H1 (cell line): ENCODE results near the gene FAH. TPM values are rescaled to one million over a fixed set of nuclear protein-coding genes. Genes with fewer than 3 reads are reported as not detected.

Experiments used
- CTCF ChIA-PET: fragments of 300-600 bp; sonication (Branson Sonifier 250); formaldehyde crosslinking; loops from one replicate; lab custom pipeline; 2021; ENCODE audit not compliant: partially characterized antibody; lab: Charles Lee
- POLR2A ChIA-PET: fragments of 300-600 bp; sonication (Branson Sonifier 250); formaldehyde crosslinking; loops from one replicate; lab custom pipeline; 2021; ENCODE audit warnings: inconsistent platforms; ENCODE audit not compliant: partially characterized antibody; lab: Charles Lee
- DNase-seq, 2 experiments: peaks; one replicate each; pipeline versions ENCODE4 v3.0.0 to v3.0.0-alpha.2; 2010 to 2022; ENCODE audit warnings: low spot score in 2 of 2, low read depth in 1 of 2, mixed read lengths in 1 of 2
- FAIRE-seq: peaks from 2 replicates; lab custom pipeline; 2011; peaks lifted over from hg19 to GRCh38; lab: Jason Lieb, UNC
- H2AFZ ChIP-seq: 2 replicates; pipeline ENCODE4 v1.8.1; 2012; ENCODE audit warnings: low read length, inconsistent platforms
- H2AK5ac ChIP-seq: 2 replicates; pipeline ENCODE4 v1.6.1; 2013; ENCODE audit warnings: low read depth, low read length
- H2BK120ac ChIP-seq: replicated peaks from 2 replicates; pipeline ENCODE3; 2013; ENCODE audit warnings: low read depth, low read length, inconsistent platforms
- H2BK12ac ChIP-seq: 2 replicates; pipeline ENCODE4 v1.6.1; 2013; ENCODE audit warnings: low read depth, low read length
- H2BK15ac ChIP-seq: 2 replicates; pipeline ENCODE4 v1.6.1; 2013; ENCODE audit warnings: low read length
- H2BK20ac ChIP-seq: 2 replicates; pipeline ENCODE4 v1.6.1; 2013; ENCODE audit warnings: low read length
- H2BK5ac ChIP-seq: 2 replicates; pipeline ENCODE4 v1.6.1; 2013; ENCODE audit warnings: low read depth, low read length
- H3K14ac ChIP-seq: 2 replicates; pipeline ENCODE4 v1.6.1; 2013; ENCODE audit warnings: inconsistent platforms; ENCODE audit not compliant: insufficient read length
- H3K18ac ChIP-seq: 2 replicates; pipeline ENCODE4 v1.6.1; 2013; ENCODE audit warnings: low read length; ENCODE audit errors: extremely low read depth
- H3K23ac ChIP-seq: 2 replicates; pipeline ENCODE4 v1.6.1; 2013; ENCODE audit warnings: inconsistent platforms; ENCODE audit not compliant: insufficient read length
- H3K23me2 ChIP-seq: 2 replicates; pipeline ENCODE4 v1.6.1; 2013; ENCODE audit warnings: low read depth, low read length
- H3K27ac ChIP-seq: 2 replicates; pipeline ENCODE4 v1.6.1; 2011; ENCODE audit warnings: low read depth, low read length, inconsistent platforms
- H3K27me3 ChIP-seq, 4 experiments: replicated peaks in 1 of 4; 1 replicate in 1 of 4; 2 replicates in 3 of 4; pipeline versions ENCODE4 v1.6.1 to v1.8.1; 2011 to 2013; ENCODE audit warnings: low read length in 3 of 4, mild to moderate bottlenecking in 3 of 4, inconsistent platforms in 2 of 4, mixed read lengths in 2 of 4, moderate library complexity in 1 of 4; ENCODE audit not compliant: control insufficient read depth in 3 of 4, insufficient read depth in 3 of 4; ENCODE audit errors: extremely low read depth in 1 of 4
- H3K36me3 ChIP-seq, 4 experiments: 2 replicates each; pipeline versions ENCODE4 v1.6.1 to v1.8.1; 2011 to 2013; ENCODE audit warnings: mild to moderate bottlenecking in 4 of 4, low read length in 3 of 4, moderate library complexity in 2 of 4, control low read depth in 1 of 4, inconsistent platforms in 1 of 4; ENCODE audit not compliant: insufficient read depth in 4 of 4, control insufficient read depth in 2 of 4
- H3K4ac ChIP-seq: replicated peaks from 2 replicates; pipeline ENCODE3; 2013; ENCODE audit warnings: low read length, low read depth, mixed read lengths, inconsistent platforms; ENCODE audit not compliant: insufficient read length
- H3K4me1 ChIP-seq, 4 experiments: replicated peaks in 1 of 4; 1 replicate in 1 of 4; 2 replicates in 3 of 4; pipeline versions ENCODE4 v1.6.1 to v1.8.1; 2011 to 2013; ENCODE audit warnings: low read length in 3 of 4, inconsistent platforms in 2 of 4, mixed read lengths in 1 of 4; ENCODE audit not compliant: insufficient read depth in 4 of 4, control insufficient read depth in 3 of 4
- H3K4me2 ChIP-seq, 2 experiments: 2 replicates each; pipeline versions ENCODE4 v1.6.1 to v1.8.1; 2011 to 2013; ENCODE audit warnings: low read depth in 2 of 2, low read length in 2 of 2, control low read depth in 1 of 2, inconsistent platforms in 1 of 2, mild to moderate bottlenecking in 1 of 2; ENCODE audit not compliant: insufficient read depth in 1 of 2
- H3K4me3 ChIP-seq, 4 experiments: fragments of 200-600, 300-600 bp in 1 of 4; sonication (generic), shearing (Covaris generic), sonication (Bioruptor Twin) in 1 of 4; 2 replicates each; pipeline versions ENCODE4 v1.5.1 to v1.8.1; 2011 to 2016; ENCODE audit warnings: low read length in 4 of 4, low read depth in 3 of 4, control low read depth in 2 of 4, inconsistent platforms in 2 of 4, mild to moderate bottlenecking in 2 of 4, mixed read lengths in 1 of 4, moderate library complexity in 1 of 4; ENCODE audit not compliant: insufficient read depth in 2 of 4; ENCODE audit errors: extremely low read depth in 1 of 4
- H3K56ac ChIP-seq: replicated peaks from 2 replicates; pipeline ENCODE3; 2013; ENCODE audit warnings: low read depth, mild to moderate bottlenecking, mixed read lengths, low read length, inconsistent platforms; ENCODE audit not compliant: insufficient read length
- H3K79me1 ChIP-seq: 2 replicates; pipeline ENCODE4 v1.6.1; 2013; ENCODE audit warnings: low read depth, low read length, control low read depth
- H3K79me2 ChIP-seq, 2 experiments: 2 replicates each; pipeline versions ENCODE4 v1.6.1 to v1.8.1; 2012 to 2013; ENCODE audit warnings: low read length in 2 of 2, mild to moderate bottlenecking in 2 of 2, inconsistent platforms in 1 of 2; ENCODE audit not compliant: insufficient read depth in 2 of 2, control insufficient read depth in 1 of 2
- H3K9ac ChIP-seq, 4 experiments: replicated peaks in 1 of 4; 1 replicate in 1 of 4; 2 replicates in 3 of 4; pipeline versions ENCODE4 v1.6.1 to v1.8.1; 2011 to 2013; ENCODE audit warnings: low read depth in 3 of 4, low read length in 3 of 4, control low read depth in 2 of 4, mild to moderate bottlenecking in 2 of 4, moderate library complexity in 2 of 4, inconsistent platforms in 1 of 4; ENCODE audit errors: extremely low read depth in 1 of 4
- H3K9me3 ChIP-seq, 2 experiments: 2 replicates each; pipeline versions ENCODE4 v1.6.1 to v1.8.1; 2012 to 2013; ENCODE audit warnings: mild to moderate bottlenecking in 2 of 2, moderate library complexity in 2 of 2, control low read depth in 1 of 2, inconsistent platforms in 1 of 2, low read depth in 1 of 2, low read length in 1 of 2, mixed read lengths in 1 of 2; ENCODE audit not compliant: insufficient read depth in 2 of 2
- H4K20me1 ChIP-seq, 2 experiments: replicated peaks in 1 of 2; 2 replicates each; pipeline versions ENCODE3 to v1.8.1; 2011 to 2013; ENCODE audit warnings: inconsistent platforms in 2 of 2, low read length in 2 of 2, mild to moderate bottlenecking in 1 of 2; ENCODE audit not compliant: insufficient read depth in 2 of 2, control insufficient read depth in 1 of 2
- H4K5ac ChIP-seq: 2 replicates; pipeline ENCODE4 v1.6.1; 2013; ENCODE audit warnings: low read length, low read depth, mixed read lengths, inconsistent platforms; ENCODE audit not compliant: insufficient read length
- H4K8ac ChIP-seq: 2 replicates; pipeline ENCODE4 v1.8.0; 2013; ENCODE audit warnings: mild to moderate bottlenecking, moderate library complexity, low read length, inconsistent platforms; ENCODE audit not compliant: insufficient read depth; ENCODE audit errors: extremely low read depth
- H4K91ac ChIP-seq: replicated peaks from 2 replicates; pipeline ENCODE3; 2013; ENCODE audit warnings: low read length, mixed read lengths, inconsistent platforms; ENCODE audit not compliant: insufficient read length
- ATF2 ChIP-seq: IDR thresholded peaks from 2 replicates; pipeline ENCODE4 v1.6.1; 2012; ENCODE audit warnings: low read length, inconsistent platforms
- CEBPB ChIP-seq: IDR thresholded peaks from 2 replicates; pipeline ENCODE4 v1.6.1; 2012; ENCODE audit warnings: low read depth, low read length
- CTBP2 ChIP-seq: IDR thresholded peaks from 2 replicates; pipeline ENCODE4 v1.7.0; 2011; ENCODE audit warnings: borderline replicate concordance, mild to moderate bottlenecking, moderate library complexity, mixed read lengths, low read length; ENCODE audit not compliant: insufficient read depth, insufficient read length
- EP300 ChIP-seq, 2 experiments: IDR thresholded peaks; 1 replicate in 1 of 2; 2 replicates in 1 of 2; pipeline ENCODE4 v1.6.1; 2011 to 2012; ENCODE audit warnings: low read depth in 2 of 2, low read length in 2 of 2, mild to moderate bottlenecking in 2 of 2, borderline replicate concordance in 1 of 2, inconsistent platforms in 1 of 2, moderate library complexity in 1 of 2
- GABPA ChIP-seq: IDR thresholded peaks from 2 replicates; pipeline ENCODE4 v1.6.1; 2011; ENCODE audit warnings: mild to moderate bottlenecking, low read length, moderate library complexity, borderline replicate concordance; ENCODE audit not compliant: insufficient read depth
- KDM4A ChIP-seq: IDR thresholded peaks from one replicate; pipeline ENCODE4 v1.7.1; 2012; ENCODE audit warnings: low read depth, mild to moderate bottlenecking, moderate library complexity, low read length, inconsistent platforms; ENCODE audit not compliant: severe bottlenecking
- MAX ChIP-seq: IDR thresholded peaks from 2 replicates; pipeline ENCODE4 v1.6.1; 2012; ENCODE audit warnings: inconsistent platforms
- NANOG ChIP-seq: IDR thresholded peaks from 2 replicates; pipeline ENCODE4 v1.6.1; 2011; ENCODE audit warnings: low read length, low read depth, mild to moderate bottlenecking, inconsistent platforms; ENCODE audit not compliant: insufficient read depth, poor library complexity, severe bottlenecking
- SIX5 ChIP-seq: IDR thresholded peaks from 2 replicates; pipeline ENCODE4 v1.6.1; 2011; ENCODE audit warnings: mild to moderate bottlenecking, low read depth, low read length
- WGBS, 2 experiments: shearing (Covaris generic) in 1 of 2; methylation state at CpG; one replicate each; pipeline versions ENCODE4 v1.1.6 to v1.1.7; 2013 to 2015; ENCODE audit warnings: low lambda C conversion rate in 2 of 2, mixed read lengths in 2 of 2, inconsistent platforms in 1 of 2, low coverage in 1 of 2, missing lambda C conversion rate in 1 of 2; ENCODE audit not compliant: insufficient replicate concordance in 2 of 2, insufficient coverage in 1 of 2, insufficient read length in 1 of 2; ENCODE audit errors: extremely low coverage in 1 of 2, missing lambda C conversion rate in 1 of 2; 5-methylcytosine and 5-hydroxymethylcytosine counted together
- polyA plus RNA-seq, 7 experiments: library from polyadenylated mRNA; depleted of rRNA in 3 of 7; stranded (reverse) in 5 of 7; unstranded in 2 of 7; fragments of >200 nt in 5 of 7; fragments of 200-250 nt in 2 of 7; gene quantifications; 1 replicate in 5 of 7; 2 replicates in 1 of 7; 4 replicates in 1 of 7; pipeline versions ENCODE4 v1.2.1 to v1.2.3, GENCODE V29; 2011 to 2013; ENCODE audit warnings: missing spikeins in 2 of 7, mixed read lengths in 2 of 7
- total RNA-seq: library from RNA; stranded (reverse); fragmentation: NEBNext Ultra II Directional; extraction: Animal tissue kit (Norgen Biotek cat#: 25700); gene quantifications from 2 replicates; pipeline ENCODE4 v1.2.1, GENCODE V29; 2021

The FAH gene
- total and polyA plus RNA-seq, 2 of the 8 experiments (the other 6 are each of a cell fraction or from before 2014, with no cell fraction given): 20.0 to 21.7 TPM

GRCh38 chr15:80173022-80173759 lies 20.4 kb downstream of the FAH start:
- WGBS, 2 experiments: 75% methylated on average over 10 of the region's 10 CpGs; no CpG with 5 or more reads in 1 of the 2 experiments
- no peaks in the 10 kb centered on the region for H3K79me1 ChIP-seq
- peak overlapping the region; percentile 85 for H2BK12ac ChIP-seq
- H3K4me2 ChIP-seq: no peak overlapping the region
- H3K9me3 ChIP-seq: no peaks in the 10 kb centered on the region
- 0 out of 2 replicates have a peak overlapping the region, but pooled peaks have one; percentile 90 for H2BK20ac ChIP-seq
- no peak overlapping the region for H2BK15ac ChIP-seq
- H4K91ac ChIP-seq: no peak overlapping the region
- H3K36me3 ChIP-seq: 0 out of 8 replicates have a peak, but pooled peaks cover 0 to 5% (median 0%) of the 10 kb centered on the region in 4 experiments
- peak; percentile 47 to 91 for DNase-seq
- no peak overlapping the region for H2AFZ ChIP-seq
- H2BK5ac ChIP-seq: no peak overlapping the region
- H3K4me1 ChIP-seq: no peaks in the 10 kb centered on the region
- no peak overlapping the region for H4K5ac ChIP-seq
- no peaks in the 10 kb centered on the region for H3K79me2 ChIP-seq
- no peak overlapping the region for H3K9ac ChIP-seq
- H3K27ac ChIP-seq: no peak overlapping the region
- POLR2A ChIA-PET: interaction anchor here (2.1 kb wide), 1 partner anchor 114 kb away, joined by 6 read pairs; the partner anchor contains the start of gene ZFAND6
- H3K14ac ChIP-seq: no peak overlapping the region
- no peaks in the 10 kb centered on the region for H3K27me3 ChIP-seq
- no peaks in the 10 kb centered on the region for H4K20me1 ChIP-seq
- H3K18ac ChIP-seq: no peak overlapping the region
- peak overlapping the region; percentile 87; the same call in 1 of the 2 replicates for H4K8ac ChIP-seq
- H3K56ac ChIP-seq: no peak overlapping the region
- no peak overlapping the region for H3K4me3 ChIP-seq
- H2BK120ac ChIP-seq: no peak overlapping the region
- H3K23ac ChIP-seq: no peak overlapping the region
- H2AK5ac ChIP-seq: no peak overlapping the region
- H3K4ac ChIP-seq: no peak overlapping the region
- no peaks in the 10 kb centered on the region for H3K23me2 ChIP-seq
- FAIRE-seq: peak; percentile 88
- CTCF ChIA-PET: interaction anchor here (0.6 to 3.6 kb wide), 24 partner anchors 8 to 399 kb away, joined by 3 to 17 read pairs (median 4); partner anchors contain the start of genes FAH and ZFAND6
- TF ChIP-seq MAX (no peak; the same call in 1 of the 2 replicates), CTBP2 (no peak), EP300 (IDR thresholded peaks at IDR 0.05; ENCODE audit: borderline replicate concordance in 1 of 2, low read depth in 2 of 2, low read length in 2 of 2) (no peak), GABPA (no peak), KDM4A (no peak), NANOG (peak; percentile 6), ATF2 (no peak), SIX5 (no peak), CEBPB (peak; percentile 100)
